ENCODE data around the gene HOXB3.

DNA sequence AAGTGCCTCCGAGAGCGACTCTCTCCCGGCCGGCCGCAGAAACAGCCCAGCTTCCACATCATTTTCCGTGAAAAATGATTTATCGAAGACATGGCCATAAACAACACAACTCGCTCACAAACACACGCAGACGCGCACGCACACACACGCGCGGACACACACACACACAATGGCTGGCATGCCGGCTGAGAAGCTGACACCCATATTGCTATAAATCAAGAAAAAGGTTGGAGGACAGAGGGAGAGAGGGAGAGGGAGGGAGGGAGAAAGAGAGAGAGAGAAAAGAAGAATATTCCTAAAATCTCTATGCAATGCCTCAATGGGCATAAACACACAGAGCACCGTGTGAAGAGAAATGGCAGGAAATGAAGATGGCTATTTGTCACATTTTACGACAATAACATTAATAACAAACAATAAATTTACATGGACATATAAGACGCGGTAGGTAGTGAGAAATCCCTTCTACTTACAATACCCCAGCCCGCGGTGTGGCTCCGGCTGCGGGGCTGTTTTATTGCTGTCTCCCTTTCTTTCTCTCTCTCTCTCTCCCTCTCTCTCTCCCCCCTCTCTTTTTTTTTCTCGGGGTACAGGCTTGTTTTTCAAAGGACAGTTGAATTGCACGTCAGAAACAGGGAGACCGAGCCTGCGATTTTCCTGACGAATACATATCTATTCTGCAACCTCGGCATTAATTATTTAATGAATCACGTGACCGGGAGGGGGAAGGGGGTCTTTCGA is 21.4 kb downstream of the HOXB3 start:
- TF ChIP-seq, protein P1, sequence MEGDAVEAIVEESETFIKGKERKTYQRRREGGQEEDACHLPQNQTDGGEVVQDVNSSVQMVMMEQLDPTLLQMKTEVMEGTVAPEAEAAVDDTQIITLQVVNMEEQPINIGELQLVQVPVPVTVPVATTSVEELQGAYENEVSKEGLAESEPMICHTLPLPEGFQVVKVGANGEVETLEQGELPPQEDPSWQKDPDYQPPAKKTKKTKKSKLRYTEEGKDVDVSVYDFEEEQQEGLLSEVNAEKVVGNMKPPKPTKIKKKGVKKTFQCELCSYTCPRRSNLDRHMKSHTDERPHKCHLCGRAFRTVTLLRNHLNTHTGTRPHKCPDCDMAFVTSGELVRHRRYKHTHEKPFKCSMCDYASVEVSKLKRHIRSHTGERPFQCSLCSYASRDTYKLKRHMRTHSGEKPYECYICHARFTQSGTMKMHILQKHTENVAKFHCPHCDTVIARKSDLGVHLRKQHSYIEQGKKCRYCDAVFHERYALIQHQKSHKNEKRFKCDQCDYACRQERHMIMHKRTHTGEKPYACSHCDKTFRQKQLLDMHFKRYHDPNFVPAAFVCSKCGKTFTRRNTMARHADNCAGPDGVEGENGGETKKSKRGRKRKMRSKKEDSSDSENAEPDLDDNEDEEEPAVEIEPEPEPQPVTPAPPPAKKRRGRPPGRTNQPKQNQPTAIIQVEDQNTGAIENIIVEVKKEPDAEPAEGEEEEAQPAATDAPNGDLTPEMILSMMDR (IDR thresholded peaks at IDR 0.05 in 8 of 11, conservative IDR thresholded peaks at IDR 0.05 in 3 of 11): no peak
- TF ChIP-seq POLR2A (IDR thresholded peaks at IDR 0.05) (no peak), POLR2AphosphoS5 (IDR thresholded peaks at IDR 0.05) (no peak)

Measured in spleen (tissue), 7 donors.